ENCODE results near the gene CRACR2A. TPM values are rescaled to one million over a fixed set of nuclear protein-coding genes. Genes with fewer than 3 reads are reported as not detected.

CRACR2A gene
- total and polyA plus RNA-seq, 2 of the 8 experiments (the other 6 are each of a cell fraction or from before 2014, with no cell fraction given): 0.85 to 3.2 TPM

DNA sequence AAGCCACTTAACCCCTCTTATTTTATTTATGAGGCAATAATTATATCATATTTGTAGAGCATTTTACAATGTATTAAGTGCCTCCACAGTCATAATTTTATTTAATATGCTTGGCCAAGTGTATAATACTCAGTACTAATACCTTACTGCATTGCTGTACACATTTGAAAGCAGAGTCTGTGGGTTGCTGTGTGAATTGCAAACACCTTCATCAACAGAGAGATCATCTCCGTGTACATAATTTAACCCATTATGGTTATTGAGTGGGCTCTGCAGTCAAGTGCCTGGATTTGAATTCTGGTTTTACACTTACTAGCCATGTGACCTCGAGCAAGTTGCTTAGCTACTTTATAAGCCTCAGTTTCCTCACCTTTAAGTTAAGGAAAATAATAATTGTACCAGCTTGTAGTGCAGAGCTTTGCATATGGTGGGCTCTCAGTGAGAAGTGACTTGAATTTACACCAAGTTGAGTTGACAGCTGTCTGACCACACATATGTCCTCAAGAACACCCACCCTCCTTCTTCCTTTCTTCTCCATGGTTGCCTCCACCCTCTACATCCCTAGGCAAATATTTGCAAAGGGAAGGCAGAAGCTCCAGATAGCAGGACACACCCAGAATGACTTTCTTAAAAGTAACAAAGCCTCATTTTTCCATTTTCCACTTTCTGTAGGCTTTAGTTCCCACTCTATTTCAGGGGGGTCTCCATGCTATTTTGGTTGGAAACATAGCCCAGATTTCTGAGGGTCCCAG, 12.3 kb downstream of the CRACR2A start:
- Histone ChIP-seq H3K27ac (ENCODE audit: low read depth, low read length) (no peak overlapping the region), H3K27me3 (replicated peaks in 1 of 4; ENCODE audit: control insufficient read depth in 3 of 4, extremely low read depth in 1 of 4, insufficient read depth in 3 of 4, low read length in 3 of 4) (no peaks in the 10 kb centered on the region), H3K9me3 (ENCODE audit: insufficient read depth in 2 of 2, low read depth in 1 of 2, low read length in 1 of 2) (no peaks in the 10 kb centered on the region), H3K4ac (replicated peaks; ENCODE audit: insufficient read length, low read depth, low read length) (no peak overlapping the region), H2BK15ac (ENCODE audit: low read length) (no peak overlapping the region), H4K91ac (replicated peaks; ENCODE audit: insufficient read length, low read length) (no peak overlapping the region), H3K18ac (ENCODE audit: extremely low read depth, low read length) (no peak overlapping the region), H3K56ac (replicated peaks; ENCODE audit: insufficient read length, low read depth, low read length) (no peak overlapping the region), H3K23me2 (ENCODE audit: low read depth, low read length) (no peaks in the 10 kb centered on the region; the same call in 1 of the 2 replicates), H2AK5ac (ENCODE audit: low read depth, low read length) (no peak overlapping the region), H4K5ac (ENCODE audit: insufficient read length, low read depth, low read length) (no peak overlapping the region), H3K79me2 (ENCODE audit: control insufficient read depth in 1 of 2, insufficient read depth in 2 of 2, low read length in 2 of 2) (no peaks in the 10 kb centered on the region), H2AFZ (ENCODE audit: low read length) (no peak overlapping the region), H4K20me1 (replicated peaks in 1 of 2; ENCODE audit: control insufficient read depth in 1 of 2, insufficient read depth in 2 of 2, low read length in 2 of 2) (no peaks in the 10 kb centered on the region), H3K14ac (ENCODE audit: insufficient read length) (no peak overlapping the region), H3K4me3 (ENCODE audit: extremely low read depth in 1 of 4, insufficient read depth in 2 of 4, low read depth in 3 of 4, low read length in 4 of 4) (no peak overlapping the region), H3K36me3 (ENCODE audit: control insufficient read depth in 2 of 4, insufficient read depth in 4 of 4, low read length in 3 of 4) (no peaks in the 10 kb centered on the region), H3K9ac (replicated peaks in 1 of 4; ENCODE audit: extremely low read depth in 1 of 4, low read depth in 3 of 4, low read length in 3 of 4) (no peak overlapping the region), H2BK5ac (ENCODE audit: low read depth, low read length) (no peak overlapping the region), H2BK120ac (replicated peaks; ENCODE audit: low read depth, low read length) (no peak overlapping the region), H2BK12ac (ENCODE audit: low read depth, low read length) (no peak overlapping the region), H2BK20ac (ENCODE audit: low read length) (no peak overlapping the region), H3K4me2 (ENCODE audit: insufficient read depth in 1 of 2, low read depth in 2 of 2, low read length in 2 of 2) (no peak overlapping the region), H4K8ac (ENCODE audit: extremely low read depth, insufficient read depth, low read length) (no peak overlapping the region), H3K79me1 (ENCODE audit: low read depth, low read length) (no peaks in the 10 kb centered on the region), H3K23ac (ENCODE audit: insufficient read length) (no peak overlapping the region), H3K4me1 (replicated peaks in 1 of 4; ENCODE audit: control insufficient read depth in 3 of 4, insufficient read depth in 4 of 4, low read length in 3 of 4) (0 out of 7 replicates have a peak, but pooled peaks cover 0 to 2% (median 0%) of the 10 kb centered on the region in 4 experiments)
- no peak for DNase-seq (ENCODE audit: low read depth in 1 of 2, low spot score in 2 of 2)
- no peak for FAIRE-seq
- WGBS, 2 experiments (ENCODE audit: extremely low coverage in 1 of 2, insufficient coverage in 1 of 2, insufficient read length in 1 of 2, insufficient replicate concordance in 2 of 2, low coverage in 1 of 2, low lambda C conversion rate in 2 of 2, missing lambda C conversion rate in 1 of 2): 92% methylated on average over 2 of the region's 2 CpGs; no CpG with 5 or more reads in 1 of the 2 experiments
- ChIA-PET POLR2A (ENCODE audit: partially characterized antibody) (interaction anchor here (1.3 kb wide), 1 partner anchor 13 kb away, joined by 3 read pairs; the partner anchor contains the start of gene CRACR2A), CTCF (ENCODE audit: partially characterized antibody) (interaction anchor here (0.7 to 1.9 kb wide), 7 partner anchors 10 to 59 kb away, joined by 3 to 5 read pairs (median 4); partner anchors contain the start of gene CRACR2A)
- TF ChIP-seq POU5F1 (IDR thresholded peaks at IDR 0.05; ENCODE audit: low read depth, low read length): no peak
- TF ChIP-seq EP300 (IDR thresholded peaks at IDR 0.05; ENCODE audit: borderline replicate concordance in 1 of 2, low read depth in 2 of 2, low read length in 2 of 2): no peak
- TF ChIP-seq EGR1 (IDR thresholded peaks at IDR 0.05; ENCODE audit: borderline replicate concordance, low read depth, low read length): no peak
- no peak for TF ChIP-seq ASH2L (IDR thresholded peaks at IDR 0.05; ENCODE audit: low read length)
- no peak for TF ChIP-seq RXRA (IDR thresholded peaks at IDR 0.05; ENCODE audit: insufficient read depth, low read depth, low read length)
- TF ChIP-seq NRF1 (IDR thresholded peaks at IDR 0.05; ENCODE audit: low read depth, low read length): no peak
- no peak for TF ChIP-seq CTCF (IDR thresholded peaks at IDR 0.05; ENCODE audit: control extremely low read depth in 1 of 3, insufficient read depth in 1 of 3, low read depth in 1 of 3, low read length in 3 of 3)
- TF ChIP-seq SIX5 (IDR thresholded peaks at IDR 0.05; ENCODE audit: low read depth, low read length): no peak
- TF ChIP-seq JUN (IDR thresholded peaks at IDR 0.05; ENCODE audit: low read depth, low read length): no peak
